Measurements from ENCODE around the gene EGFL7. TPM values are rescaled to one million over a fixed set of nuclear protein-coding genes. Genes with fewer than 3 reads are reported as not detected.
A peak's percentile ranks its signal among the peaks of the same experiment; 100 is the strongest.
"Not testable (repeated sequence)": the region's sequence is repeated elsewhere in the genome, so short reads cannot be mapped to it uniquely, and the experiment has no call there.

The EGFL7 gene
- total RNA-seq, 4 donors from 2014 or later: 119 to 1,791 (median 307) TPM

GRCh38 chr9:136628268-136628667 is 34.4 kb upstream of the EGFL7 start:
- peaks cover 0 to 6% of the 10 kb centered on the region in 2 donors for H3K4me1 ChIP-seq
- no peak for TF ChIP-seq CTCF (IDR thresholded peaks at IDR 0.05)
- no peak for TF ChIP-seq POLR2A (IDR thresholded peaks at IDR 0.05)
- intact Hi-C loops (cut with DNase I; ENCODE audit: low total_unique reads): no loop called here

GRCh38 chr9:136629001-136629878 is 33.5 kb upstream of the EGFL7 start:
- DNase-seq: peak in 1 of 2 donors; percentile 14
- H3K9me3 ChIP-seq: no peaks in the 10 kb centered on the region
- no peaks in the 10 kb centered on the region for H3K36me3 ChIP-seq
- no peak for TF ChIP-seq CTCF (IDR thresholded peaks at IDR 0.05)
- no peak for TF ChIP-seq POLR2A (IDR thresholded peaks at IDR 0.05)
- H3K4me1 ChIP-seq: peaks cover 0 to 6% of the 10 kb centered on the region in 2 donors
- H3K27me3 ChIP-seq: no peaks in the 10 kb centered on the region
- intact Hi-C loops (cut with DNase I; ENCODE audit: low total_unique reads): no loop called here
- H3K4me3 ChIP-seq: no peak overlapping the region
- H3K27ac ChIP-seq: no peak overlapping the region

More at GRCh38 chr9:136628268-136628667, 34.4 kb upstream of the EGFL7 start:
- Histone ChIP-seq H3K9me3 (no peaks in the 10 kb centered on the region), H3K27me3 (no peaks in the 10 kb centered on the region), H3K4me3 (no peak overlapping the region), H3K36me3 (no peaks in the 10 kb centered on the region), H3K27ac (no peak overlapping the region)
- DNase-seq: peak in 1 of 2 donors; percentile 10

- intact Hi-C loops (cut with DNase I; ENCODE audit: low total_unique reads): loop anchor here (2.0 kb wide), 1 partner anchor 145 kb away; no protein-coding TSS in a partner anchor
- no peak overlapping the region for H3K4me3 ChIP-seq
Observed at GRCh38 chr9:136629879-136630661, 32.6 kb upstream of the EGFL7 start.

GRCh38 chr9:136630662-136630992 is 32.1 kb upstream of the EGFL7 start:
- Histone ChIP-seq H3K27me3 (no peaks in the 10 kb centered on the region), H3K4me3 (no peak overlapping the region), H3K36me3 (no peaks in the 10 kb centered on the region), H3K27ac (no peak overlapping the region), H3K4me1 (no peaks in the 10 kb centered on the region), H3K9me3 (no peaks in the 10 kb centered on the region)
- DNase-seq: peak in 1 of 2 donors; percentile 11
- intact Hi-C loops (cut with DNase I; ENCODE audit: low total_unique reads): loop anchor here (2.0 kb wide), 1 partner anchor 146 kb away; no protein-coding TSS in a partner anchor
- TF ChIP-seq POLR2A (IDR thresholded peaks at IDR 0.05): no peak

More at GRCh38 chr9:136629879-136630661, 32.6 kb upstream of the EGFL7 start:
- Histone ChIP-seq H3K9me3 (no peaks in the 10 kb centered on the region), H3K27ac (no peak overlapping the region), H3K27me3 (no peaks in the 10 kb centered on the region), H3K4me1 (peaks cover 0 to 4% of the 10 kb centered on the region in 2 donors), H3K36me3 (no peaks in the 10 kb centered on the region)
- no peak for TF ChIP-seq POLR2A (IDR thresholded peaks at IDR 0.05)
- TF ChIP-seq CTCF (IDR thresholded peaks at IDR 0.05): peak; percentile 20 to 65 (median 46)
- peak; percentile 40 to 54 for DNase-seq

GRCh38 chr9:136631038-136632000 is 31.4 kb upstream of the EGFL7 start:
- no peaks in the 10 kb centered on the region for H3K9me3 ChIP-seq
- DNase-seq: peak; percentile 74 to 79
- TF ChIP-seq POLR2A (IDR thresholded peaks at IDR 0.05) (no peak), CTCF (IDR thresholded peaks at IDR 0.05) (peak; percentile 78 to 95 (median 88))
- H3K27ac ChIP-seq: no peak overlapping the region
- H3K36me3 ChIP-seq: no peaks in the 10 kb centered on the region
- no peaks in the 10 kb centered on the region for H3K4me1 ChIP-seq
- no peak overlapping the region for H3K4me3 ChIP-seq
- intact Hi-C loops (cut with DNase I; ENCODE audit: low total_unique reads): loop anchor here (2.0 kb wide), 1 partner anchor 147 kb away; no protein-coding TSS in a partner anchor
- no peaks in the 10 kb centered on the region for H3K27me3 ChIP-seq

GRCh38 chr9:136632072-136632471 is 30.6 kb upstream of the EGFL7 start:
- H3K36me3 ChIP-seq; intact Hi-C loops (cut with DNase I; ENCODE audit: low total_unique reads); H3K4me1 ChIP-seq; H3K4me3 ChIP-seq; H3K9me3 ChIP-seq; DNase-seq; H3K27ac ChIP-seq; H3K27me3 ChIP-seq: not testable (repeated sequence)

- DNase-seq; H3K36me3 ChIP-seq; H3K27ac ChIP-seq; H3K9me3 ChIP-seq; H3K4me1 ChIP-seq; H3K27me3 ChIP-seq; intact Hi-C loops (cut with DNase I; ENCODE audit: low total_unique reads); H3K4me3 ChIP-seq: not testable (repeated sequence)
Observed at GRCh38 chr9:136632491-136633106, 30.1 kb upstream of the EGFL7 start.

All from uterus (tissue), 4 donors.